ENCODE data around the gene CFAP97.
A peak's percentile ranks its signal among the peaks of the same experiment; 100 is the strongest.

The CFAP97 gene

DNA sequence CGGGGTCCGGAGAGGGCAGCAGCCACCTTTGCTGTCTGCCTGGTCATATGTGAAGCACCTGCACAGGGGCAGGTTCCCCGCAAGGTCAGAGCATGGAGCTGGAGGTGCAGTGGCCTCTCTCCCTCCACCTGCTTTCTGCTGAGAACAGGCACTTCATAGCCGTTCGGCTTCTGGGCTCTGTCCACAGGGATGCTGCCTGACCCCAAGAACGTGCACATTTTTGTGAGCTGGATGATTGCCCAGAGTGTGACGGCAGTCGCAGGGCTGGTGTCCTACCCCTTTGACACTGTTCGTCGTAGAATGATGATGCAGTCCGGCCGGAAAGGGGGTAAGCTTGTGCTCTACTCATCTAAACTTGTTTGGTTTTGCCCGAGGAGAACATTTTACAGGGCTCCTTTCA lies 58.2 kb downstream of the CFAP97 start:
- H3K4me3 ChIP-seq (ENCODE audit: low read depth, low read length) = no peak overlapping the region
- TF ChIP-seq MYC (IDR thresholded peaks at IDR 0.05; ENCODE audit: low read depth, low read length) = no peak
- no peak for TF ChIP-seq POLR2A (IDR thresholded peaks at IDR 0.05; ENCODE audit: extremely low read depth, insufficient read length)
- TF ChIP-seq, protein P1, sequence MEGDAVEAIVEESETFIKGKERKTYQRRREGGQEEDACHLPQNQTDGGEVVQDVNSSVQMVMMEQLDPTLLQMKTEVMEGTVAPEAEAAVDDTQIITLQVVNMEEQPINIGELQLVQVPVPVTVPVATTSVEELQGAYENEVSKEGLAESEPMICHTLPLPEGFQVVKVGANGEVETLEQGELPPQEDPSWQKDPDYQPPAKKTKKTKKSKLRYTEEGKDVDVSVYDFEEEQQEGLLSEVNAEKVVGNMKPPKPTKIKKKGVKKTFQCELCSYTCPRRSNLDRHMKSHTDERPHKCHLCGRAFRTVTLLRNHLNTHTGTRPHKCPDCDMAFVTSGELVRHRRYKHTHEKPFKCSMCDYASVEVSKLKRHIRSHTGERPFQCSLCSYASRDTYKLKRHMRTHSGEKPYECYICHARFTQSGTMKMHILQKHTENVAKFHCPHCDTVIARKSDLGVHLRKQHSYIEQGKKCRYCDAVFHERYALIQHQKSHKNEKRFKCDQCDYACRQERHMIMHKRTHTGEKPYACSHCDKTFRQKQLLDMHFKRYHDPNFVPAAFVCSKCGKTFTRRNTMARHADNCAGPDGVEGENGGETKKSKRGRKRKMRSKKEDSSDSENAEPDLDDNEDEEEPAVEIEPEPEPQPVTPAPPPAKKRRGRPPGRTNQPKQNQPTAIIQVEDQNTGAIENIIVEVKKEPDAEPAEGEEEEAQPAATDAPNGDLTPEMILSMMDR (IDR thresholded peaks at IDR 0.05; ENCODE audit: low read depth, low read length) = no peak
- TF ChIP-seq, protein P2, sequence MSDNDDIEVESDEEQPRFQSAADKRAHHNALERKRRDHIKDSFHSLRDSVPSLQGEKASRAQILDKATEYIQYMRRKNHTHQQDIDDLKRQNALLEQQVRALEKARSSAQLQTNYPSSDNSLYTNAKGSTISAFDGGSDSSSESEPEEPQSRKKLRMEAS (IDR thresholded peaks at IDR 0.05; ENCODE audit: low read depth, low read length) = no peak
- no peak for DNase-seq (ENCODE audit: low read depth)

DNA sequence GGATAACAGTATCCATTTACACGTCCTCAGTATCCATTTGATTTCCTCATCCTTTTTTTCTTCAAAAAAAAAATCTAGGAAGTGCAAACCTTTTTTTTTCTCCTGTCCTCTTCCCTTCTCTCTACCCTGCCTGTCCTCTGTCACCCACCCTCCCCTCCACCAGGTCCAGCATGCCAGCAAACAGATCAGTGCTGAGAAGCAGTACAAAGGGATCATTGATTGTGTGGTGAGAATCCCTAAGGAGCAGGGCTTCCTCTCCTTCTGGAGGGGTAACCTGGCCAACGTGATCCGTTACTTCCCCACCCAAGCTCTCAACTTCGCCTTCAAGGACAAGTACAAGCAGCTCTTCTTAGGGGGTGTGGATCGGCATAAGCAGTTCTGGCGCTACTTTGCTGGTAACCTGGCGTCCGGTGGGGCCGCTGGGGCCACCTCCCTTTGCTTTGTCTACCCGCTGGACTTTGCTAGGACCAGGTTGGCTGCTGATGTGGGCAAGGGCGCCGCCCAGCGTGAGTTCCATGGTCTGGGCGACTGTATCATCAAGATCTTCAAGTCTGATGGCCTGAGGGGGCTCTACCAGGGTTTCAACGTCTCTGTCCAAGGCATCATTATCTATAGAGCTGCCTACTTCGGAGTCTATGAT lies 59.1 kb downstream of the CFAP97 start:
- DNase-seq (ENCODE audit: low read depth) = no peak

DNA sequence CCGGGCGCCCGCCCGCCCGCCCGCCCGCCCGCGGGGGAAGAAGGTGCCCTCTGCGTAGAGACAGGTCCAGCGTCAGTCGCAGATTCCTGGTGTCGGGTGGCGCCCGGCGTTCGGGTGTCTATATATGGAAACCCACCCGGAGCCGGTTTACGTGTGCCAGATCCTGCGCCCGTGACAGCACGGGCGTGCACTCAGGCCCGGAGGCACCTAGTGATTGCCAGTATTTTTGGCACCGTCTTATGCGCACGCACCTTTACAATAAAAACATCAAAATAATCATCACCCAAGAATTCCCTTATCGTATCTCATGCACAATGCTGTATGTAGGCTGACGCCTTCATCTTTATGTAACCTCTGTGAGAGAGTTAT lies 60.2 kb downstream of the CFAP97 start:
- TF ChIP-seq MYC (IDR thresholded peaks at IDR 0.05; ENCODE audit: low read depth, low read length) = no peak
- TF ChIP-seq POLR2A (IDR thresholded peaks at IDR 0.05; ENCODE audit: extremely low read depth, insufficient read length) = no peak
- TF ChIP-seq, protein P2 (IDR thresholded peaks at IDR 0.05; ENCODE audit: low read depth, low read length) = no peak
- TF ChIP-seq, protein P1 (IDR thresholded peaks at IDR 0.05; ENCODE audit: low read depth, low read length) = no peak
- peak overlapping the region; percentile 56 for H3K4me3 ChIP-seq (ENCODE audit: low read depth, low read length)
- peak; percentile 33 for DNase-seq (ENCODE audit: low read depth)

More for the DNA sequence above, 59.1 kb downstream of the CFAP97 start:
- TF ChIP-seq POLR2A (IDR thresholded peaks at IDR 0.05; ENCODE audit: extremely low read depth, insufficient read length) (no peak), MYC (IDR thresholded peaks at IDR 0.05; ENCODE audit: low read depth, low read length) (no peak)
- TF ChIP-seq, protein P2 (IDR thresholded peaks at IDR 0.05; ENCODE audit: low read depth, low read length) = no peak
- TF ChIP-seq, protein P1 (IDR thresholded peaks at IDR 0.05; ENCODE audit: low read depth, low read length) = no peak
- no peak overlapping the region for H3K4me3 ChIP-seq (ENCODE audit: low read depth, low read length)

DNA sequence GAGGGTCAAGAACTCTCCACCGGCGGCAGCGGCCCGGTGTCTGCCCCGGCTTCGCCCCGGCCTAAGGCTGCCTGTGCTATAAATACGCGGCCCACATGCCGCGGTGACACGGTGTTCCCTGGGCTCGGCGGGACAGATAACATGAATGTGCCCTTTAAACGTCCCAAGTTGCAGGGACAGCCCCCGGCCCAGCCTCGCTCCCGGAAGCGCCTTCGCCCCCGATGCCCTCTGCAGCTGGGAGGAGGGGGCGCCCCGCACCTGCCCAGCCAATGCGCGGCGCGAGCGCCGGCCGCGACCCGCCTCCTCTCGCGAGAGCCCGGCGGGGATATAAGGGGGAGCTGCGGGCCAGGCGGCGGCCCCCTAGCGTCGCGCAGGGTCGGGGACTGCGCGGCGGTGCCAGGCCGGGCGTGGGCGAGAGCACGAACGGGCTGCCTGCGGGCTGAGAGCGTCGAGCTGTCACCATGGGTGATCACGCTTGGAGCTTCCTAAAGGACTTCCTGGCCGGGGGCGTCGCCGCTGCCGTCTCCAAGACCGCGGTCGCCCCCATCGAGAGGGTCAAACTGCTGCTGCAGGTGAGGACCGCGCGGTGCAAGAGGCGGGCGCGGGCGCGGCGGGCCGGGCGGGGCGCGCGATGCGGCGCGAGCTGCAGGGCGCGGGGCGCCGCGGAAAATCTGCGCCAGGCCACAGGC lies 60.7 kb downstream of the CFAP97 start, which contains the start of gene SLC25A4:
SLC25A4 (plus strand) TSS at position 355 of the 689 bp plus-strand sequence; CDS start at position 462, 107 bp downstream.
- TF ChIP-seq, protein P1 (IDR thresholded peaks at IDR 0.05; ENCODE audit: low read depth, low read length) = no peak
- TF ChIP-seq MYC (IDR thresholded peaks at IDR 0.05; ENCODE audit: low read depth, low read length) (no peak), POLR2A (IDR thresholded peaks at IDR 0.05; ENCODE audit: extremely low read depth, insufficient read length) (no peak)
- TF ChIP-seq, protein P2 (IDR thresholded peaks at IDR 0.05; ENCODE audit: low read depth, low read length) = no peak
- DNase-seq (ENCODE audit: low read depth) = peak; percentile 83
- H3K4me3 ChIP-seq (ENCODE audit: low read depth, low read length) = peak within 1 kb of the TSS; percentile 60

DNA sequence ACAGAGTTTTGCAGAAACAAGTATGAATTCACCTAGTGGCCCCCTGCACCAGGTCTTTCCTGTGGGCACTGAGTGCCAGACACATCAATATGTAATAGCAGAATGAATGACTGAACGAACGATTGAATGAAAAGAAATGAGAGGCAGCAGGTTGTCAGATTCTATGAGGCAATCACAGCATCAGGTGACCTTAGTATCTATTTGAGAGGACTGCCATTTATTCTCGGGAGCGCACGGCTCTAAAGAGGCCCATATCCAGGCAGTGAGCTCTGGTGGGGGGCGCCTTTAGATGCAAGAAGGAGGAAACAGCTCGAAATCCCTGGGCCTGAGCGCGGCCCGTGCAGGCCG lies 61.3 kb downstream of the CFAP97 start:
- no peak for DNase-seq (ENCODE audit: low read depth)
- TF ChIP-seq MYC (IDR thresholded peaks at IDR 0.05; ENCODE audit: low read depth, low read length) (no peak), POLR2A (IDR thresholded peaks at IDR 0.05; ENCODE audit: extremely low read depth, insufficient read length) (no peak)
- TF ChIP-seq, protein P1 (IDR thresholded peaks at IDR 0.05; ENCODE audit: low read depth, low read length) = no peak
- TF ChIP-seq, protein P2 (IDR thresholded peaks at IDR 0.05; ENCODE audit: low read depth, low read length) = no peak
- peak overlapping the region; percentile 55 for H3K4me3 ChIP-seq (ENCODE audit: low read depth, low read length)

Measured in NB4 (cell line).